Breast epithelium (tissue), 3 donors: ENCODE results near the gene ZNF81.

Source experiments
- POLR2A ChIP-seq: fragments of 450-650 bp; IDR thresholded peaks from one replicate; pipeline ENCODE4 v1.6.1; 2016; ENCODE audit warnings: antibody characterized with exemption, mild to moderate bottlenecking, moderate library complexity
- POLR2AphosphoS5 ChIP-seq, 3 donors: sonication (generic); formaldehyde crosslinking; IDR thresholded peaks; one replicate each; pipeline ENCODE4 v1.6.1; 2017; ENCODE audit warnings: antibody characterized with exemption in 3 of 3
- TF ChIP-seq, protein P1 (sequence below), 3 donors: fragments of 450-650 bp; IDR thresholded peaks; one replicate each; pipeline ENCODE4 v1.5.1; 2016 to 2017; ENCODE audit warnings: antibody characterized with exemption in 3 of 3, mild to moderate bottlenecking in 3 of 3, moderate library complexity in 3 of 3

GRCh38 chrX:47898024-47898423, 61.3 kb downstream of the ZNF81 start:
- TF ChIP-seq POLR2AphosphoS5 (IDR thresholded peaks at IDR 0.05): no peak
- TF ChIP-seq POLR2A: no peak
- TF ChIP-seq, protein P1, sequence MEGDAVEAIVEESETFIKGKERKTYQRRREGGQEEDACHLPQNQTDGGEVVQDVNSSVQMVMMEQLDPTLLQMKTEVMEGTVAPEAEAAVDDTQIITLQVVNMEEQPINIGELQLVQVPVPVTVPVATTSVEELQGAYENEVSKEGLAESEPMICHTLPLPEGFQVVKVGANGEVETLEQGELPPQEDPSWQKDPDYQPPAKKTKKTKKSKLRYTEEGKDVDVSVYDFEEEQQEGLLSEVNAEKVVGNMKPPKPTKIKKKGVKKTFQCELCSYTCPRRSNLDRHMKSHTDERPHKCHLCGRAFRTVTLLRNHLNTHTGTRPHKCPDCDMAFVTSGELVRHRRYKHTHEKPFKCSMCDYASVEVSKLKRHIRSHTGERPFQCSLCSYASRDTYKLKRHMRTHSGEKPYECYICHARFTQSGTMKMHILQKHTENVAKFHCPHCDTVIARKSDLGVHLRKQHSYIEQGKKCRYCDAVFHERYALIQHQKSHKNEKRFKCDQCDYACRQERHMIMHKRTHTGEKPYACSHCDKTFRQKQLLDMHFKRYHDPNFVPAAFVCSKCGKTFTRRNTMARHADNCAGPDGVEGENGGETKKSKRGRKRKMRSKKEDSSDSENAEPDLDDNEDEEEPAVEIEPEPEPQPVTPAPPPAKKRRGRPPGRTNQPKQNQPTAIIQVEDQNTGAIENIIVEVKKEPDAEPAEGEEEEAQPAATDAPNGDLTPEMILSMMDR (IDR thresholded peaks at IDR 0.05): no peak
